Omental fat pad (tissue), 4 donors: ENCODE measurements around the gene SYT7. TPM values are rescaled to one million over a fixed set of nuclear protein-coding genes. Genes with fewer than 3 reads are reported as not detected.

Experiments used
- ATAC-seq: fragments of 150-250 bp; one replicate; pipeline ENCODE4 v1.9.1; 2016; ENCODE audit warnings: mild to moderate bottlenecking, moderate library complexity; ENCODE audit not compliant: low FRiP score
- DNase-seq: peaks from one replicate; pipeline ENCODE4 v3.0.0-alpha.2; 2019; ENCODE audit warnings: low spot score
- CTCF ChIP-seq, 3 donors: fragments of 450-650 bp; IDR thresholded peaks; one replicate each; pipeline ENCODE4 v1.5.1; 2016 to 2017; ENCODE audit warnings: antibody characterized with exemption in 3 of 3, mild to moderate bottlenecking in 3 of 3, moderate library complexity in 2 of 3
- total RNA-seq, 4 donors: library from RNA; depleted of rRNA; stranded (reverse); fragments of >200 nt; gene quantifications; one replicate each; pipeline ENCODE4 v1.1.0, GENCODE V29; 2016

SYT7 gene
- total RNA-seq, 4 donors from 2014 or later = 1.6 to 6.6 (median 4.4) TPM

DNA sequence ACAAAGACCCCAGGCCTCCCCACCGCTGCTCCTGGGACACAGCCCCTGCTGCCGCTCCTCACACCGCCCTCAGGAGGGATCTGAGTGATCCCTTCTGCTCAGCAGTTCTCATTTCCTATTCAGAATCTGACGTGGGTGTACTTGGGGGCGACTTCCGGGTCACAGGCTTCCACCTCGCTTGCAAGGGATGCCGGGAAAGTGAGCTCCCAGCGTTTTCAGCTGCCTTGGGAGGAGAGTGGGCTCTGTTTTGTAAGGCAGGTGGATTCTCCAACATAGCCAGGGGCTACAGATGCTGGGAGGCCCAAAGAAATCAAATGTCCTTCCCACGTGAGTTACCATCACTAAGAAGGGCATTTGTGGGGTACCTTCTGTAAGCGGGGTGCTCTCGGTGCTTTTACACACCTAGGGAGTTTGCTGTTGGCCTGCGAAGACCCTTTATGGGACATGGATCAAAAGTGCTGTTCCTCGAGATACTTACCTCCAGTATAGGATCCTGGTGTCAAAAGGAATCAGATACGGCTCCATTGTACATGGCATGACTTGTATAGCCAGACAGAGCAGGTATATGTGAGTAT, 82.0 kb downstream of the SYT7 start:
- ATAC-seq (no peak), DNase-seq (no peak)
- TF ChIP-seq CTCF (IDR thresholded peaks at IDR 0.05) = no peak

- DNase-seq (no peak), ATAC-seq (no peak)
- no peak for TF ChIP-seq CTCF (IDR thresholded peaks at IDR 0.05)
Measured at GRCh38 chr11:61497876-61498275, 83.0 kb downstream of the SYT7 start.

DNA sequence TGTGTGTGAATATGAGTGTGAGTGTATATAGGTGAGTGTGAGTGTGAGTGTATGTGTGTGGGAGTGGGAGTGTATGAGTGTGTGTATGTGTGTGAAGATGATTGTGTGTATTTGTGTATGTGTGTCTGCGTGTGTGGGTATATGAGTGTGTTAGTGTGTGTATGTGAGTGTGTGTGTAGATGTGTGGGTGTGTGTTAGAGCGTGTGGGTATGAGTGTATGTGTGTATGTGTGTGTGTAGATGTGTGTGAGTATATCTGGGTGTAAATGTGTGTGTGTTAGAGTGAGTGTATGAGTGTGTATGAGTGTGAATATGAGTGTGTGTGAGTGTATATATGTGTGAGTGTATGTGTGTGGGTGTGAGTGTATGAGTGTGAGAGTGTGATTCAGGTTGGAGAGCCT, 83.4 kb downstream of the SYT7 start:
- TF ChIP-seq CTCF (IDR thresholded peaks at IDR 0.05) = no peak

GRCh38 chr11:61496602-61497400, 84.1 kb downstream of the SYT7 start:
- DNase-seq (no peak), ATAC-seq (no peak)
- no peak for TF ChIP-seq CTCF (IDR thresholded peaks at IDR 0.05)

More for the DNA sequence above, 83.4 kb downstream of the SYT7 start:
- ATAC-seq = no peak
- DNase-seq = no peak

- no peak for TF ChIP-seq CTCF (IDR thresholded peaks at IDR 0.05)
- ATAC-seq (no peak), DNase-seq (no peak)
Measured at GRCh38 chr11:61495801-61496601, 84.9 kb downstream of the SYT7 start.

- no peak for ATAC-seq
- TF ChIP-seq CTCF (IDR thresholded peaks at IDR 0.05) = no peak
- DNase-seq = no peak
Measured at GRCh38 chr11:61494381-61494961, 86.4 kb downstream of the SYT7 start.
